Measurements from ENCODE around the gene CADPS. TPM values are rescaled to one million over a fixed set of nuclear protein-coding genes. Genes with fewer than 3 reads are reported as not detected.

Gene CADPS
- total and polyA plus RNA-seq, 12 donors: 1.4 to 36.6 (median 21.6) TPM

DNA sequence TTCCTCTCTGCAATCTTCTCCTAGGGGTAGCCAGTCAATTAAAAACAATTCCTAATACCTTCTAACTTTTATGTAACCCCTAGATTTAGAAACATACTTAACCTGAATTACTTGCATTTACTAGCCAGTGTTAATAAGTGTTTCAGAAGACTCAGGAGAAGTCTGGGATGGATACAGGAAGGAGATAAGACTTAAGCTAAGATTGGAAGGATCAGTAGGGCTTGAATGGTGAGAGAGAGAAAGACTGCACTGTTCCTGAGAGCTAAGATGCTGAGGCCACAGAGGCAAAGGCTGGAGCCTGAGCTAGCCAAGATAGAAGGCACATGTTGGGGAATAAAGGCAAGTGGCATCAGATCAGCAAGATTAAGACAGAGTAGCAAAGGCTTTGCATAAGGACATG is 30.1 kb upstream of the CADPS start:
- Histone ChIP-seq H3K4me3 (no peak overlapping the region), H3K36me3 (no peaks in the 10 kb centered on the region), H3K9me3 (no peaks in the 10 kb centered on the region), H3K4me1 (no peaks in the 10 kb centered on the region), H3K27me3 (peaks cover 0 to 6% (median 0%) of the 10 kb centered on the region in 7 donors), H3K27ac (no peak overlapping the region)
- ATAC-seq (no peak), DNase-seq (no peak)
- intact Hi-C loops (cut with DNase I): no loop called here
- TF ChIP-seq, protein P1, sequence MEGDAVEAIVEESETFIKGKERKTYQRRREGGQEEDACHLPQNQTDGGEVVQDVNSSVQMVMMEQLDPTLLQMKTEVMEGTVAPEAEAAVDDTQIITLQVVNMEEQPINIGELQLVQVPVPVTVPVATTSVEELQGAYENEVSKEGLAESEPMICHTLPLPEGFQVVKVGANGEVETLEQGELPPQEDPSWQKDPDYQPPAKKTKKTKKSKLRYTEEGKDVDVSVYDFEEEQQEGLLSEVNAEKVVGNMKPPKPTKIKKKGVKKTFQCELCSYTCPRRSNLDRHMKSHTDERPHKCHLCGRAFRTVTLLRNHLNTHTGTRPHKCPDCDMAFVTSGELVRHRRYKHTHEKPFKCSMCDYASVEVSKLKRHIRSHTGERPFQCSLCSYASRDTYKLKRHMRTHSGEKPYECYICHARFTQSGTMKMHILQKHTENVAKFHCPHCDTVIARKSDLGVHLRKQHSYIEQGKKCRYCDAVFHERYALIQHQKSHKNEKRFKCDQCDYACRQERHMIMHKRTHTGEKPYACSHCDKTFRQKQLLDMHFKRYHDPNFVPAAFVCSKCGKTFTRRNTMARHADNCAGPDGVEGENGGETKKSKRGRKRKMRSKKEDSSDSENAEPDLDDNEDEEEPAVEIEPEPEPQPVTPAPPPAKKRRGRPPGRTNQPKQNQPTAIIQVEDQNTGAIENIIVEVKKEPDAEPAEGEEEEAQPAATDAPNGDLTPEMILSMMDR (IDR thresholded peaks at IDR 0.05): no peak

DNA sequence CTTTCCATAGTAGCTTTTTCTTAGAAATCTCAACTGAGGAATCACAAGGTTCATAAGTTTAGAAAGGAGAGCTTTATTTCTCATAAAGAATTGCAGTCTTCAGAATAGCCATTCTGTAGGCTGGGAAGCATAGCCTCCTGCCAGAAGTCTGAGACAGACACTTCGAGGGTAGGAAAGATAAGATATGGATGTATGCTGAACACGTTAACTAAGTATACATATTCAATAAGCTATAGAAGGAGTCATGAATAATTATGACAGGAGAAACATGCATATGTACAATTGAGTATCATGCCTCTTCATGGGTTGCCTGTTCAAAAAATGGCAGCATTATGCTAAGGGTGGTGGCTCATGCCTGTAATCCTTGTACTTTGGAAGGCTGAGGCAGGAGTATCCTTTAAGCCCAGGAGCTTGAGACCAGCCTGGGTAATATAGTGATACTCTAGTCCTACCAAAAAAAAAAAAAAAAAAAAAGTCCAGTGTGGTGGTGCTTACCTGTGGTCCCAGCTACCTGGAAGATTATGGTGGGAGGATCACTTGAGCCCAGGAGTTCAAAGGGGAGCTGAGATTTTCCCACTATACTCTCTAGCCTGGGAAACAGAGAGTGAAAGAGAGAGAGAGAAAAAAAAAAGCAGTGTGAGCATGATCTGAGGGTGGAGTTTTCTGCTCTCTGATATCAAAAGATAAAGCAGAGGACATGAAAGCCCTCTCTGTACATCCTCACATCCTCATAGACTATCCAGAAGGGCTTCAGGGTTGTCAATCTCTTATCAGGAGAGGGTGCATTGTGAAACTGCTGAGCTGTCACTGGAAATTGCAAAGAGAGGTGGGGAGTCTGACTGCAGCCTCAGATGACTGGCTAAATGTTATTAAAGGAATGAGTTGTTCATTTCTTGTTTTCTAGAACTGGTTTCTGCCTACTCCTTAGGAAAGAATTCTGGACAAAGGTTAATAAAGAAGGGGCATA is 23.6 kb upstream of the CADPS start:
- no peak for DNase-seq
- no peak for ATAC-seq
- Histone ChIP-seq H3K9me3 (no peaks in the 10 kb centered on the region), H3K4me1 (no peaks in the 10 kb centered on the region), H3K4me3 (no peak overlapping the region), H3K27me3 (no peaks in the 10 kb centered on the region), H3K36me3 (no peaks in the 10 kb centered on the region), H3K27ac (no peak overlapping the region)
- TF ChIP-seq, protein P1 (IDR thresholded peaks at IDR 0.05): no peak
- intact Hi-C loops (cut with DNase I): no loop called here
- 29 to 30% methylated on average over 2 of the region's 2 CpGs for WGBS, 2 donors

DNA sequence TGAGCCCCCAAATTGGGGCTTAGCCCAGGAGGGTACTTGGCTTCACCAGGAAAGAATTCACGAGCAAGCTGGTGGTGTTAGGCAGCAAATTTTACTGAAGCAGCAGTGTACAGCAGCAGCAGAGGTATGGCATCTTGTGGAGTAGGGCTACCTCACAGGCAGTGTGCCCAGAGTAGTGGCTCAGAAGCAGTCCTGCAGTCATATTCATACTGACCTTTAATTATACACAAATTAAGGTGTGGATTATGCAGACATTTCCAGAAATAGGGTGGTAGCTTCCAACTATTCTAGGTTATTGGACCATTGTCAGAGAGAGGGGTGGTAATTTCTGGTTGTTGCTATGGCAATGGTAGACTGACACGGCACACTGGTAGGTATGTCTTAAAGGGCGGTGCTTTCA is 20.7 kb upstream of the CADPS start:
- WGBS, 2 donors: 85 to 90% methylated on average over 3 of the region's 3 CpGs
- TF ChIP-seq, protein P1 (IDR thresholded peaks at IDR 0.05): no peak
- intact Hi-C loops (cut with DNase I): no loop called here

DNA sequence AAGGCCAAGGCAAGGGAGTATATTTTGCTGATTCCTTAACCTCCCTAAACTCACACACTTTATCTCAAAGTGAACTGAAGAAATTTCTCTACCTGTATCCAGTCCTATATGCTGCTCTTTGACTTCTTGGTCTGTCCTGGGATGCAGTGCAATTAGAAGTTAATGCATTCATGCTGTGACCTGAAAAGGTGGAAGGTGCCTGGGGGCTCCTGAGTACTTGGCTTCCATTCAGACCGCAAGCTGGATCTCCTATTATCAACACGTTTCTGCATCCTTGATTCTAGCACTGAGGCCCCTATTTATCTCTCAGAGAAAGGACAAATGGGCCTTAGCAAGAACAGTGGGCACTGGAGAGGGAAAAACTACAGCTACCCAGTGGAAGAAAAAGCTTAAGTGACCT is 17.7 kb upstream of the CADPS start:
- TF ChIP-seq, protein P1 (IDR thresholded peaks at IDR 0.05): no peak
- intact Hi-C loops (cut with DNase I): no loop called here

More for the DNA sequence above, 20.7 kb upstream of the CADPS start:
- H3K27ac ChIP-seq: no peak overlapping the region
- no peaks in the 10 kb centered on the region for H3K27me3 ChIP-seq
- no peaks in the 10 kb centered on the region for H3K36me3 ChIP-seq
- H3K4me1 ChIP-seq: no peaks in the 10 kb centered on the region
- no peak for ATAC-seq
- H3K4me3 ChIP-seq: no peak overlapping the region
- H3K9me3 ChIP-seq: no peaks in the 10 kb centered on the region
- DNase-seq: no peak

More for the DNA sequence above, 17.7 kb upstream of the CADPS start:
- no peak for ATAC-seq
- Histone ChIP-seq H3K36me3 (no peaks in the 10 kb centered on the region), H3K4me3 (no peak overlapping the region), H3K27ac (no peak overlapping the region), H3K9me3 (no peaks in the 10 kb centered on the region), H3K27me3 (no peaks in the 10 kb centered on the region), H3K4me1 (peaks cover 0 to 6% (median 0%) of the 10 kb centered on the region in 9 donors)
- no peak for DNase-seq
- WGBS, 2 donors: 55 to 72% methylated on average over 2 of the region's 2 CpGs
